ENCODE measurements around the gene PGBD2. TPM values are rescaled to one million over a fixed set of nuclear protein-coding genes. Genes with fewer than 3 reads are reported as not detected.

The PGBD2 gene
- total and polyA plus RNA-seq, 2 of the 13 experiments (the other 11 are each of a cell fraction or from before 2014, with no cell fraction given): 6.0 to 7.4 TPM

DNA sequence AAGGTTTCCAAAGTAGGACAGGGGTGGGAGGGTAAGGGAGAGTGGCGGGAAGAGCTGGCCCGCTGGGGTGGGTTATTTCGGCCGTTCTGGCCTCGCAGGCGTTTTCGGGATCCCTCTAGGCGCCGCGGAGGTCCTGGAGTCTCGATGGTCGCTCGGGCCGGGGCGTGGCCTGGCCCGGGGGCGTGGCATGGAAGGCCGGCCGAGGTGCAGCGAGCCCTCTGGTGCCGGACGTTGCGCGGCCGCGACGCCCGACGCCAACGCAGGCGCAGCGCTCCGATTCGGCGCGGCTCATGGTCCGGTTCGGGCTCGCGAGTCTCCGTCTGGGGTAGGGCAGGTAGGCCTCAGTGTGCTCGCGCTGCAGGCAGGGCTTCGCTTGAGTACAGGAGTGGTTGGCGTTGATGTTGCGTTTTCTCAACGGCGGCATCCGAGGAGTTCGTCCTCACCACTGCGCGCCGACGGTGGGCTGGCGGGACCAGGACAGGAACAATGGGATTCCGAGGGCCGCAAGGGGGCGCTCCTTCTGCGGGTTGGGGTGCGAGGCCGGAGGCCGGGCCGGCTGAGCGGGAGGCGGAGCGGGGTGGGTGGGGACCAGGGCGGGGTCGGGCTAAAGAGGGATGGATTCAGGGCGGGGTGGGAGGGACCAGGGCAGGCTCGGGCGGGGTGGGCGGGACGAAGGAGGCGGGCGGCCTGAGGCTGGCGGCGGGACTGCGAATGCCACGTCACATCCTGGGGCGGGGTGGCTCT, at the start of gene PGBD2 (continued):
- TF ChIP-seq, protein P1, sequence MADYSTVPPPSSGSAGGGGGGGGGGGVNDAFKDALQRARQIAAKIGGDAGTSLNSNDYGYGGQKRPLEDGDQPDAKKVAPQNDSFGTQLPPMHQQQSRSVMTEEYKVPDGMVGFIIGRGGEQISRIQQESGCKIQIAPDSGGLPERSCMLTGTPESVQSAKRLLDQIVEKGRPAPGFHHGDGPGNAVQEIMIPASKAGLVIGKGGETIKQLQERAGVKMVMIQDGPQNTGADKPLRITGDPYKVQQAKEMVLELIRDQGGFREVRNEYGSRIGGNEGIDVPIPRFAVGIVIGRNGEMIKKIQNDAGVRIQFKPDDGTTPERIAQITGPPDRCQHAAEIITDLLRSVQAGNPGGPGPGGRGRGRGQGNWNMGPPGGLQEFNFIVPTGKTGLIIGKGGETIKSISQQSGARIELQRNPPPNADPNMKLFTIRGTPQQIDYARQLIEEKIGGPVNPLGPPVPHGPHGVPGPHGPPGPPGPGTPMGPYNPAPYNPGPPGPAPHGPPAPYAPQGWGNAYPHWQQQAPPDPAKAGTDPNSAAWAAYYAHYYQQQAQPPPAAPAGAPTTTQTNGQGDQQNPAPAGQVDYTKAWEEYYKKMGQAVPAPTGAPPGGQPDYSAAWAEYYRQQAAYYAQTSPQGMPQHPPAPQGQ (CRISPR knock-in tag; IDR thresholded peaks at IDR 0.05; ENCODE audit: borderline replicate concordance): peak; percentile 98
- TF ChIP-seq CBFB (CRISPR knock-in tag; IDR thresholded peaks at IDR 0.05) (peak; percentile 89; the same call in 1 of the 2 replicates), HDAC1 (CRISPR knock-in tag; IDR thresholded peaks at IDR 0.05) (peak; percentile 90), ZNF652 (CRISPR knock-in tag; IDR thresholded peaks at IDR 0.05; ENCODE audit: borderline replicate concordance, low read depth) (no peak), KDM1A (CRISPR knock-in tag; IDR thresholded peaks at IDR 0.05) (peak; percentile 38; the same call in 1 of the 2 replicates), ZNF746 (CRISPR knock-in tag; IDR thresholded peaks at IDR 0.05) (peak; percentile 94), ZNF296 (CRISPR knock-in tag; conservative IDR thresholded peaks at IDR 0.05) (no peak), RFXAP (CRISPR knock-in tag; IDR thresholded peaks at IDR 0.05; ENCODE audit: borderline replicate concordance) (peak; percentile 90), ZNF282 (IDR thresholded peaks at IDR 0.05; ENCODE audit: partially characterized antibody) (no peak), ZNF777 (CRISPR knock-in tag; IDR thresholded peaks at IDR 0.05) (peak; percentile 99), JUND (CRISPR knock-in tag; IDR thresholded peaks at IDR 0.05) (peak; percentile 83), ARID4A (CRISPR knock-in tag; IDR thresholded peaks at IDR 0.05; ENCODE audit: borderline replicate concordance) (peak; percentile 83; the same call in 1 of the 2 replicates), MAFG (CRISPR knock-in tag; IDR thresholded peaks at IDR 0.05) (no peak), REPIN1 (CRISPR knock-in tag; IDR thresholded peaks at IDR 0.05; ENCODE audit: borderline replicate concordance, low read depth) (peak; percentile 95), RXRB (CRISPR knock-in tag; IDR thresholded peaks at IDR 0.05; ENCODE audit: borderline replicate concordance) (peak; percentile 54; the same call in 1 of the 2 replicates), MNT (IDR thresholded peaks at IDR 0.05) (no peak), CENPT (CRISPR knock-in tag; IDR thresholded peaks at IDR 0.05; ENCODE audit: low read depth) (peak; percentile 89)
- TF ChIP-seq, protein P2, sequence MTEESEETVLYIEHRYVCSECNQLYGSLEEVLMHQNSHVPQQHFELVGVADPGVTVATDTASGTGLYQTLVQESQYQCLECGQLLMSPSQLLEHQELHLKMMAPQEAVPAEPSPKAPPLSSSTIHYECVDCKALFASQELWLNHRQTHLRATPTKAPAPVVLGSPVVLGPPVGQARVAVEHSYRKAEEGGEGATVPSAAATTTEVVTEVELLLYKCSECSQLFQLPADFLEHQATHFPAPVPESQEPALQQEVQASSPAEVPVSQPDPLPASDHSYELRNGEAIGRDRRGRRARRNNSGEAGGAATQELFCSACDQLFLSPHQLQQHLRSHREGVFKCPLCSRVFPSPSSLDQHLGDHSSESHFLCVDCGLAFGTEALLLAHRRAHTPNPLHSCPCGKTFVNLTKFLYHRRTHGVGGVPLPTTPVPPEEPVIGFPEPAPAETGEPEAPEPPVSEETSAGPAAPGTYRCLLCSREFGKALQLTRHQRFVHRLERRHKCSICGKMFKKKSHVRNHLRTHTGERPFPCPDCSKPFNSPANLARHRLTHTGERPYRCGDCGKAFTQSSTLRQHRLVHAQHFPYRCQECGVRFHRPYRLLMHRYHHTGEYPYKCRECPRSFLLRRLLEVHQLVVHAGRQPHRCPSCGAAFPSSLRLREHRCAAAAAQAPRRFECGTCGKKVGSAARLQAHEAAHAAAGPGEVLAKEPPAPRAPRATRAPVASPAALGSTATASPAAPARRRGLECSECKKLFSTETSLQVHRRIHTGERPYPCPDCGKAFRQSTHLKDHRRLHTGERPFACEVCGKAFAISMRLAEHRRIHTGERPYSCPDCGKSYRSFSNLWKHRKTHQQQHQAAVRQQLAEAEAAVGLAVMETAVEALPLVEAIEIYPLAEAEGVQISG (CRISPR knock-in tag; IDR thresholded peaks at IDR 0.05): peak; percentile 100

All from HepG2 (cell line).